HepG2 (cell line): ENCODE measurements around the gene AXIN1. TPM values are rescaled to one million over a fixed set of nuclear protein-coding genes. Genes with fewer than 3 reads are reported as not detected.

Experiments used
- ATAC-seq: fragments of 200-7000 bp; cut with Tn5 transposase; 3 replicates; pipeline ENCODE4 v1.9.1; 2020; ENCODE audit warnings: mild to moderate bottlenecking, moderate library complexity
- BruUV-seq: library from RNA; stranded (reverse); fragments of 400-500 nt; replicated peaks from 2 replicates; lab custom pipeline; 2021; lab: Mats Ljungman, UMichigan
- CTCF ChIA-PET: fragments of 300-600 bp; formaldehyde crosslinking; extraction: SDS; loops from one replicate; lab custom pipeline; 2021; ENCODE audit warnings: low total read pairs, inconsistent platforms, low intra/inter-chr PET ratio; lab: Yijun Ruan, JAX
- POLR2A ChIA-PET: fragments of 350-600 bp; sonication (Branson Sonifier 250); formaldehyde crosslinking; loops from one replicate; lab custom pipeline; 2020; ENCODE audit warnings: antibody characterized with exemption, inconsistent platforms; lab: Yijun Ruan, JAX
- DNase-seq: peaks from one replicate; pipeline ENCODE4 v3.0.0-alpha.2; 2015; ENCODE audit warnings: low spot score
- FAIRE-seq: peaks from 3 replicates; lab custom pipeline; 2011; peaks lifted over from hg19 to GRCh38; lab: Jason Lieb, UNC
- H2AFZ ChIP-seq: one replicate; pipeline ENCODE4 v1.6.1; 2011; ENCODE audit warnings: low read length, inconsistent platforms
- H3K27ac ChIP-seq: fragments of 300-600 bp; 3 replicates; pipeline ENCODE4 v1.8.0; 2011; ENCODE audit warnings: mixed run types, mild to moderate bottlenecking, mixed read lengths, low read length, inconsistent platforms; ENCODE audit not compliant: insufficient read depth; ENCODE audit errors: extremely low read length
- H3K27me3 ChIP-seq, 2 experiments: fragments of 200-600 bp in 1 of 2; 2 replicates in 1 of 2; 3 replicates in 1 of 2; pipeline versions ENCODE4 v1.6.0 to v1.8.0; 2011; ENCODE audit warnings: low read length in 2 of 2, mild to moderate bottlenecking in 2 of 2, moderate library complexity in 2 of 2, inconsistent platforms in 1 of 2; ENCODE audit not compliant: insufficient read depth in 2 of 2, control insufficient read depth in 1 of 2
- H3K36me3 ChIP-seq, 2 experiments: fragments of 200-600 bp in 1 of 2; replicated peaks in 1 of 2; 2 replicates in 1 of 2; 3 replicates in 1 of 2; pipeline versions ENCODE4 v1.5.1 to v1.8.0; 2011; ENCODE audit warnings: low read length in 2 of 2, inconsistent platforms in 1 of 2; ENCODE audit not compliant: insufficient read depth in 2 of 2, control insufficient read depth in 1 of 2
- H3K4me1 ChIP-seq: 2 replicates; pipeline ENCODE4 v1.5.1; 2012; ENCODE audit warnings: low read length, inconsistent platforms; ENCODE audit not compliant: insufficient read depth
- H3K4me2 ChIP-seq: 2 replicates; pipeline ENCODE4 v1.6.0; 2011; ENCODE audit warnings: low read depth, low read length, inconsistent platforms
- H3K4me3 ChIP-seq, 3 experiments: fragments of 200-600 bp in 1 of 3; sonication (generic), shearing (Covaris generic) in 1 of 3; replicated peaks in 1 of 3; 2 replicates each; pipeline ENCODE4 v1.5.1; 2011 to 2016; ENCODE audit warnings: low read length in 3 of 3, inconsistent platforms in 2 of 3, low read depth in 2 of 3, mild to moderate bottlenecking in 2 of 3, control low read depth in 1 of 3, mixed read lengths in 1 of 3; ENCODE audit not compliant: insufficient read depth in 1 of 3
- H3K79me2 ChIP-seq: one replicate; pipeline ENCODE4 v1.6.1; 2011; ENCODE audit warnings: low read length, inconsistent platforms; ENCODE audit not compliant: insufficient read depth
- H3K9ac ChIP-seq: 2 replicates; pipeline ENCODE4 v1.6.0; 2011; ENCODE audit warnings: mild to moderate bottlenecking, low read depth, low read length, inconsistent platforms; ENCODE audit not compliant: insufficient read depth
- H3K9me3 ChIP-seq: 2 replicates; pipeline ENCODE4 v1.5.1; 2012; ENCODE audit warnings: mild to moderate bottlenecking, low read length
- H4K20me1 ChIP-seq: 2 replicates; pipeline ENCODE4 v1.6.0; 2011; ENCODE audit warnings: inconsistent platforms, mild to moderate bottlenecking, low read length, moderate library complexity; ENCODE audit not compliant: insufficient read depth
- ARID4A ChIP-seq: sonication (generic); formaldehyde crosslinking; IDR thresholded peaks from 2 replicates; pipeline ENCODE4 v1.5.0; 2020; ENCODE audit warnings: mild to moderate bottlenecking, missing genetic modification reagents, borderline replicate concordance
- ARID5B ChIP-seq: IDR thresholded peaks from 2 replicates; pipeline ENCODE4 v1.4.0; 2020; ENCODE audit warnings: mild to moderate bottlenecking, missing genetic modification reagents
- FOXP4 ChIP-seq: sonication (generic); formaldehyde crosslinking; IDR thresholded peaks from 2 replicates; pipeline ENCODE4 v1.4.0; 2020; ENCODE audit warnings: missing genetic modification reagents
- GTF2F1 ChIP-seq: fragments of 150-350 bp; IDR thresholded peaks from 2 replicates; pipeline ENCODE4 v1.6.1; 2014; ENCODE audit warnings: low read length
- KDM1A ChIP-seq: IDR thresholded peaks from 2 replicates; pipeline ENCODE4 v1.6.1; 2016; ENCODE audit warnings: missing compliant biosample characterization
- MAFF ChIP-seq: IDR thresholded peaks from 2 replicates; pipeline ENCODE4 v1.6.1; 2011; ENCODE audit warnings: low read depth, low read length, improper control_type of control experiment
- MTA3 ChIP-seq: sonication (generic); formaldehyde crosslinking; IDR thresholded peaks from 2 replicates; pipeline ENCODE4 v1.4.0; 2020; ENCODE audit warnings: missing genetic modification reagents
- RBM22 ChIP-seq: fragments of 200-400 bp; formaldehyde crosslinking; optimal IDR thresholded peaks from 2 replicates; pipeline ENCODE3; 2017; ENCODE audit warnings: mild to moderate bottlenecking, low read length, moderate library complexity
- SALL2 ChIP-seq: sonication (generic); formaldehyde crosslinking; IDR thresholded peaks from 2 replicates; pipeline ENCODE4 v1.8.1; 2023; ENCODE audit warnings: mild to moderate bottlenecking, missing genetic modification reagents, inconsistent platforms
- TEAD2 ChIP-seq: sonication (generic); formaldehyde crosslinking; IDR thresholded peaks from 2 replicates; pipeline ENCODE4 v1.9.0; 2021; ENCODE audit warnings: missing genetic modification reagents
- TOE1 ChIP-seq: sonication (generic); formaldehyde crosslinking; IDR thresholded peaks from 2 replicates; pipeline ENCODE4 v1.4.0; 2020; ENCODE audit warnings: mild to moderate bottlenecking, missing genetic modification reagents
- TSC22D2 ChIP-seq: sonication (generic); formaldehyde crosslinking; IDR thresholded peaks from 2 replicates; pipeline ENCODE4 v1.5.1; 2020; ENCODE audit warnings: missing genetic modification reagents, mild to moderate bottlenecking, borderline replicate concordance
- ZNF232 ChIP-seq: sonication (generic); formaldehyde crosslinking; IDR thresholded peaks from 2 replicates; pipeline ENCODE4 v1.4.0; 2020; ENCODE audit warnings: missing genetic modification reagents, borderline replicate concordance
- ZNF251 ChIP-seq: sonication (generic); formaldehyde crosslinking; IDR thresholded peaks from 2 replicates; pipeline ENCODE4 v1.9.0; 2021; ENCODE audit warnings: mild to moderate bottlenecking, missing genetic modification reagents
- ZNF329 ChIP-seq: sonication (generic); formaldehyde crosslinking; IDR thresholded peaks from 2 replicates; pipeline ENCODE4 v1.9.0; 2021; ENCODE audit warnings: low read depth, mild to moderate bottlenecking, missing genetic modification reagents
- ZNF746 ChIP-seq: sonication (generic); formaldehyde crosslinking; IDR thresholded peaks from 2 replicates; pipeline ENCODE4 v1.8.0; 2022; ENCODE audit warnings: mild to moderate bottlenecking, missing genetic modification reagents
- WGBS: methylation state at CpG from one replicate; pipeline ENCODE4 v1.1.6; 2017; ENCODE audit warnings: low lambda C conversion rate; 5-methylcytosine and 5-hydroxymethylcytosine counted together
- in situ Hi-C: cut with HindIII; loops from 2 replicates; pipeline ENCODE4 v1.10.0; 2017; ENCODE audit warnings: low pct_unique_long_range_greater_than_20kb; ENCODE audit not compliant: extremely low pct_ligation_motif_present
- intact Hi-C: fragments of 100-400 bp; cut with micrococcal nuclease; formaldehyde crosslinking; loops from one replicate; pipeline ENCODE4 v1.10.0; 2022; ENCODE audit not compliant: unreplicated experiment
- polyA plus RNA-seq, 8 experiments: library from polyadenylated mRNA; depleted of rRNA in 3 of 8; stranded (reverse) in 7 of 8; unstranded in 1 of 8; fragments of >200 nt; fragmentation: Illumina TruSeq in 4 of 8; extraction: Trizol in 4 of 8; gene quantifications; 2 replicates each; pipeline versions ENCODE4 v1.2.1 to v1.2.3, GENCODE V29; 2011 to 2016; ENCODE audit warnings: low read depth in 4 of 8, missing spikeins in 1 of 8, mixed read lengths in 1 of 8; ENCODE audit not compliant: insufficient read depth in 1 of 8
- total RNA-seq, 5 experiments: library from RNA; depleted of rRNA; stranded (reverse); fragments of >200 nt; fragmentation: Illumina TruSeq; extraction: Trizol; gene quantifications; 2 replicates each; pipeline ENCODE4 v1.2.3, GENCODE V29; 2016; ENCODE audit warnings: low read depth in 1 of 5

Gene AXIN1
- total and polyA plus RNA-seq, 2 of the 13 experiments (the other 11 are each of a cell fraction or from before 2014, with no cell fraction given): 24.0 to 26.0 TPM

GRCh38 chr16:314351-314750 lies 38.2 kb downstream of the AXIN1 start:
- Histone ChIP-seq H3K9ac (no peak overlapping the region), H3K27me3 (no peaks in the 10 kb centered on the region), H3K4me2 (no peak overlapping the region), H3K9me3 (no peaks in the 10 kb centered on the region), H3K4me1 (no peaks in the 10 kb centered on the region), H3K4me3 (no peak overlapping the region), H3K27ac (no peak overlapping the region), H3K36me3 (peaks cover 33 to 61% of the 10 kb centered on the region in 2 experiments), H2AFZ (no peak overlapping the region), H4K20me1 (peaks cover 26% of the 10 kb centered on the region; the same call in 1 of the 2 replicates)
- DNase-seq (no peak), ATAC-seq (no peak), FAIRE-seq (no peak)
- CTCF ChIA-PET: no interaction called here
- POLR2A ChIA-PET: interaction anchor here (1.2 kb wide), 1 partner anchor 28 kb away, joined by 3 read pairs; no protein-coding TSS in a partner anchor
- in situ Hi-C loops (no loop called here), intact Hi-C loops (no loop called here)
- BruUV-seq: no TSS peak
- 96% methylated on average over 12 of the region's 16 CpGs for WGBS
- TF ChIP-seq MTA3 (CRISPR knock-in tag) (no peak), SALL2 (CRISPR knock-in tag) (no peak), RBM22 (no peak), ARID5B (CRISPR knock-in tag) (no peak), GTF2F1 (no peak), TOE1 (CRISPR knock-in tag) (no peak), TEAD2 (CRISPR knock-in tag) (no peak), FOXP4 (no peak), KDM1A (CRISPR knock-in tag) (no peak), TSC22D2 (CRISPR knock-in tag) (no peak), ZNF329 (CRISPR knock-in tag) (no peak), ZNF746 (CRISPR knock-in tag) (no peak), ZNF251 (CRISPR knock-in tag) (no peak), ARID4A (CRISPR knock-in tag) (no peak), ZNF232 (CRISPR knock-in tag) (no peak), MAFF (no peak)
- TF ChIP-seq, all 625 proteins: peak for 0
- peaks cover 39% of the 10 kb centered on the region for H3K79me2 ChIP-seq
